Stomach (tissue), 9 donors: ENCODE results near the gene DENND2A. TPM values are rescaled to one million over a fixed set of nuclear protein-coding genes. Genes with fewer than 3 reads are reported as not detected.
"Not testable (repeated sequence)": the region's sequence is repeated elsewhere in the genome, so short reads cannot be mapped to it uniquely, and the experiment has no call there.

Experiments used
- DNase-seq, 2 donors: peaks; one replicate each; pipeline versions ENCODE4 v3.0.0 to v3.0.0-alpha.2; 2013 to 2019
- H3K27ac ChIP-seq, 5 donors: fragments of 200-600 bp in 4 of 5; sonication (generic) in 4 of 5; one replicate each; pipeline ENCODE4 v1.5.1; 2013 to 2019; ENCODE audit warnings: mild to moderate bottlenecking in 1 of 5, moderate library complexity in 1 of 5
- H3K27me3 ChIP-seq, 3 donors: fragments of 200-600 bp; sonication (generic); one replicate each; pipeline ENCODE4 v1.5.1; 2017 to 2019; ENCODE audit warnings: mixed run types in 1 of 3
- H3K36me3 ChIP-seq, 4 donors: fragments of 200-600 bp; sonication (generic); 1 replicate in 3 of 4; 2 replicates in 1 of 4; pipeline ENCODE4 v1.5.1; 2016 to 2019
- H3K4me1 ChIP-seq, 4 donors: fragments of 200-600 bp; sonication (generic); one replicate each; pipeline ENCODE4 v1.5.1; 2016 to 2019
- H3K4me3 ChIP-seq, 4 donors: fragments of 200-600 bp; sonication (generic) in 3 of 4; one replicate each; pipeline ENCODE4 v1.5.1; 2016 to 2019; ENCODE audit warnings: mild to moderate bottlenecking in 1 of 4
- H3K9me3 ChIP-seq, 4 donors: fragments of 200-600 bp; sonication (generic); one replicate each; pipeline ENCODE4 v1.5.1; 2016 to 2019
- CTCF ChIP-seq, 7 experiments: fragments of 450-650 bp in 4 of 7; fragments of 200-600 bp in 3 of 7; sonication (generic) in 3 of 7; IDR thresholded peaks; one replicate each; pipeline ENCODE4 v1.5.1; 2016 to 2019; ENCODE audit warnings: antibody characterized with exemption in 7 of 7, control low read depth in 2 of 7, mild to moderate bottlenecking in 1 of 7
- EP300 ChIP-seq: sonication (generic); formaldehyde crosslinking; IDR thresholded peaks from one replicate; pipeline ENCODE4 v1.6.1; 2017; ENCODE audit warnings: antibody characterized with exemption
- POLR2A ChIP-seq, 4 donors: fragments of 450-650 bp; IDR thresholded peaks; one replicate each; pipeline ENCODE4 v1.6.1; 2016; ENCODE audit warnings: antibody characterized with exemption in 4 of 4, control low read depth in 2 of 4, mild to moderate bottlenecking in 1 of 4, moderate library complexity in 1 of 4
- POLR2AphosphoS5 ChIP-seq, 3 donors: sonication (generic); formaldehyde crosslinking; IDR thresholded peaks; one replicate each; pipeline ENCODE4 v1.6.1; 2016; ENCODE audit warnings: antibody characterized with exemption in 3 of 3
- WGBS, 5 donors: extraction: QIAGEN DNeasy Blood & Tissue Kit in 3 of 5; methylation state at CpG; one replicate each; pipeline versions ENCODE4 v1.1.5 to v1.1.7; 2013 to 2018; 5-methylcytosine and 5-hydroxymethylcytosine counted together
- intact Hi-C: fragments of 100-400 bp; cut with DNase I; formaldehyde crosslinking; loops from one replicate; pipeline ENCODE4 v1.15.1; 2023; ENCODE audit warnings: low total_unique reads
- polyA plus RNA-seq, 3 donors: library from polyadenylated mRNA; stranded (reverse); fragments of 200-250 nt; gene quantifications; one replicate each; pipeline ENCODE4 v1.2.3, GENCODE V29; 2013
- total RNA-seq, 5 donors: library from RNA; depleted of rRNA; stranded (reverse); fragments of >200 nt; gene quantifications; one replicate each; pipeline versions ENCODE4 v1.1.0 to v1.2.3, GENCODE V29; 2014 to 2016
- donor health status: healthy with polysubstance abuse.
- donor health status: Bipolar disorder and iron deficiency.
- donor health status: healthy.

Gene DENND2A
- total and polyA plus RNA-seq, 8 donors: 1.8 to 17.8 (median 6.5) TPM

DNA sequence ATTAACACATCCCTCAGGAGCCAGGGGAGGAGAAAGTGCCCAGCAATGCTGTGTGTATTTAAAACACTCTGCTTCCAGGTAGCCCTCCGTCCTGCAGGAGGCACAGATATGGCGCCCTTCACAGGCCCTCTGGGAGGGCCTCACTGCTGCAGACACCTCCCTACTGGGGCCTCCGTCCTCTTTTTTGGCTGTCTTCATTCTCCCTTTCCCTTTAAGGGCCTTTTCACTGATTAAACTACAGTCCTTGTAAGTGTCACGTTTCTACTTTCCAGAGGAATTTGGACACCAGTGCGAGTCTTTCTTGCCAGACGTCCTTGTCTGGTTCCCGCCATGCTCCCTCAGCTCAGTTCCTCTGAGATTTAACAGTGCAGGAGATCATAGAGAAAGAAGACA, 121.6 kb downstream of the DENND2A start:
- H3K36me3 ChIP-seq: peaks cover 0 to 22% (median 5%) of the 10 kb centered on the region in 4 donors
- no peak for TF ChIP-seq CTCF (IDR thresholded peaks at IDR 0.05)
- TF ChIP-seq POLR2AphosphoS5 (IDR thresholded peaks at IDR 0.05): no peak
- TF ChIP-seq EP300: no peak
- no peak for TF ChIP-seq POLR2A (IDR thresholded peaks at IDR 0.05)
- H3K4me3 ChIP-seq: no peak overlapping the region
- H3K4me1 ChIP-seq: peaks cover 0 to 11% (median 4%) of the 10 kb centered on the region in 4 donors
- H3K27ac ChIP-seq: peak overlapping the region in 2 of 5 donors; percentile 42 to 46
- no peaks in the 10 kb centered on the region for H3K9me3 ChIP-seq
- WGBS, 5 donors: 65 to 73% (median 68%) methylated on average over 7 of the region's 7 CpGs
- H3K27me3 ChIP-seq: no peaks in the 10 kb centered on the region
- intact Hi-C loops: loop anchor here (5.0 kb wide), 1 partner anchor 133 kb away; no protein-coding TSS in a partner anchor
- DNase-seq: peak in 1 of 2 donors; percentile 31

GRCh38 chr7:140518370-140519006, 122.1 kb downstream of the DENND2A start:
- TF ChIP-seq POLR2AphosphoS5 (IDR thresholded peaks at IDR 0.05): no peak
- H3K27ac ChIP-seq: peak overlapping the region in 4 of 5 donors; percentile 3 to 46 (median 34)
- DNase-seq: no peak
- H3K9me3 ChIP-seq: no peaks in the 10 kb centered on the region
- 79 to 92% (median 90%) methylated on average over 15 of the region's 15 CpGs for WGBS, 5 donors
- H3K27me3 ChIP-seq: no peaks in the 10 kb centered on the region
- no peak overlapping the region for H3K4me3 ChIP-seq
- peaks cover 0 to 22% (median 5%) of the 10 kb centered on the region in 4 donors for H3K36me3 ChIP-seq
- H3K4me1 ChIP-seq: peaks cover 0 to 11% (median 4%) of the 10 kb centered on the region in 4 donors
- intact Hi-C loops: loop anchor here (5.0 kb wide), 1 partner anchor 134 kb away; no protein-coding TSS in a partner anchor

DNA sequence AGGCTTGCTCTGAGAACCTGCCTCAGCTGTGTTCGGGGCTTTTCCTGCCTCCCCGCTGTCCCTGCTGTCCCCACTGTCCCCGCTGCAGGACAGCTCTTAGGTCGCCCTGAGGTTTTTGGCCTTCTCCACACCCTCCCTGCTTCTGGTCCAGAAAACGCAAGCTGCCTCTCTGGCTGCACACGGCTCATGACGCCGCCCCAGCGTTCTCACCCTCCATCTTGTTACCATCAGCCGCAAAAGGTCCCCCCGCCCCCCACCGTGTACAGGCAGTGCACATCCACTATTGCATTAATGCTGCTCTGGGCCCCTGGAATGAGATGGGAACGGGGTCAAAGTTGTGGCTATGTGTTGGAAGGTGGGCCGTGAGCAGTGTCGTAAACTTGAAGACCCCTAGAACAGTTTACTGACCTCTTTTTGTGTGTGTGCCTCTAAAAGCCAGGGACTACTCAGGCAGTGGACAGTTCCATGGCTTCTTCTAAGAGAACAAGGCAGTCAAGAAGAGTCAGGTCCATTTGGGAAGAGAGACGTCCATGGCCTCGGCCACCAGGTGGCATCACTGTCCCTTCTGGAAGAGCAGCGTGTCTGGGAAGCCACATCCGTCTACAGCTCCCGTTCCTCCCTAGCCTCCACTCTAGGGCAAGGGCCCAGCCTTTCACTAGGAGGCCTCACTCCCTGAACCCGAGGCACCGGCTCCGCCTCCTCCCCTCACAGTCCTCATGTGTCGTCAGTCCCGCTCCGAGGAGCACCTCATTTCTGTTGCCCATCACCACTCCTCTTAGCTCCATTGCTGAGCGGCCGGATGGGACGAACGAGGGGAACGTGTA, 122.9 kb downstream of the DENND2A start:
- no peak overlapping the region for H3K4me3 ChIP-seq
- H3K27ac ChIP-seq: peak overlapping the region in 4 of 5 donors; percentile 3 to 46 (median 34)
- intact Hi-C loops: loop anchor here (5.0 kb wide), 1 partner anchor 135 kb away; no protein-coding TSS in a partner anchor
- H3K4me1 ChIP-seq: peaks cover 0 to 12% (median 4%) of the 10 kb centered on the region in 4 donors
- no peaks in the 10 kb centered on the region for H3K27me3 ChIP-seq
- 50 to 57% (median 51%) methylated on average over 26 to 31 of the region's 31 CpGs for WGBS, 5 donors
- H3K9me3 ChIP-seq: no peaks in the 10 kb centered on the region
- H3K36me3 ChIP-seq: peaks cover 0 to 19% (median 5%) of the 10 kb centered on the region in 4 donors
- peak; percentile 92 to 95 for DNase-seq
- TF ChIP-seq POLR2AphosphoS5 (IDR thresholded peaks at IDR 0.05): peak in 2 of 3 donors; percentile 20 to 61
- no peak for TF ChIP-seq EP300
- peak in 5 of 7 experiments; percentile 83 to 89 (median 87) for TF ChIP-seq CTCF (IDR thresholded peaks at IDR 0.05)
- TF ChIP-seq POLR2A (IDR thresholded peaks at IDR 0.05): no peak

DNA sequence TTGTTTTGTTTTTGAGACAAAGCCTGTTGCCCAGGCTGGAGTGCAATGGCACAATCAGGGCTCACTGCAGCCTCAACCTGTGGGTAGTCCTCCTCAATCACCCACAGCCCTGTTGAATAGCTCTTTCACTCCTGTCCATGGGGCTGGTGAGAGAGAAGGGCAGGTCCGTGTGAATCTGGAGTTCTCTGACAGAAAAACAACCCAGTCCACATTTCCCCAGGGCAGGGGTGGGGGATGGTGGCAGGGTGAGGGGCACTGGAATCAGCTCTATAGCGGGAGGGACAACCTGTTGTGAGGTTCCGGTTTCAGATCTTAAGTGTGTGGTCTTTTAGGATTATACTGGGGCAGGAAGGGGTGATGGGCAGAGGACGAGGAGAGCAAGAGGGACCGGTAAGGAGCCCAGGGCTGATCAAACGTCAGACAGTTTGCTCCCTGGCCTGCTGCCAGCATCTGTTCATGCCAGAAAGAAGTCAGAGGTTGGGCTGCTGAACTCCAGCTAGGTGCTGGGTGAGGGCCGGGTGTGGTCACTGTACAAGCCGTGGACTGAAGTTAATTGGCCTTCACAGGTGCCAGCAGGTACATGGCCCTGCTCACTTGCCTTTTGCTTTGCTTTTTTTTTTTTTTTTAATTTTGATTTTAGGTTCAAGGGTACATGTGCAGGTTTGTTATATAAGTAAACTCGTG, 128.2 kb downstream of the DENND2A start:
- H3K27me3 ChIP-seq: no peaks in the 10 kb centered on the region
- H3K36me3 ChIP-seq: no peaks in the 10 kb centered on the region
- intact Hi-C loops: no loop called here
- DNase-seq: peak; percentile 90
- no peak overlapping the region for H3K4me3 ChIP-seq
- H3K9me3 ChIP-seq: no peaks in the 10 kb centered on the region
- TF ChIP-seq POLR2AphosphoS5 (IDR thresholded peaks at IDR 0.05): peak in 1 of 3 donors; percentile 11
- no peak for TF ChIP-seq EP300
- 15 to 28% (median 23%) methylated on average over 9 of the region's 9 CpGs for WGBS, 5 donors
- peaks cover 0 to 13% (median 4%) of the 10 kb centered on the region in 4 donors for H3K4me1 ChIP-seq
- peak overlapping the region in 4 of 5 donors; percentile 29 to 53 (median 40) for H3K27ac ChIP-seq

DNA sequence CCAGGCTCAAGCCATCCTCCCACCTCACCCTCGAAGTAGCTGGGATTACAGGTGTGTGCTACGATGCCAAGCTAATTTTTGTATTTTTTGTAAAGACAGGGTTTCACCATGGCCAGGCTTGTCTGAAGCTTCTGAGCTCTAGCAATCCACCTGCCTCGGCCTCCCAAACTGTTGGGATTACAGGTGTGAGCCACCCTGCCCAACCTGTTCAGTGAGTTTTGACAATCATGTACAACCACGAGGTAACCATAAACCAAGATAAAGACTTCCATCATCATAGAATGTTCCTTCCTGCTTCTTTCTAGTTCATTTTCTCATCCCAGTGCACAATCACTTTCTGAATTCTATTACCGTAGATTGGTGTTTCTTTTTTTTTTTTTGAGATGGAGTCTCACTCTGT, 130.8 kb downstream of the DENND2A start:
- no peaks in the 10 kb centered on the region for H3K36me3 ChIP-seq
- intact Hi-C loops: no loop called here
- H3K4me3 ChIP-seq: no peak overlapping the region
- peak; percentile 58 to 65 for DNase-seq
- no peaks in the 10 kb centered on the region for H3K9me3 ChIP-seq
- H3K4me1 ChIP-seq: peaks cover 4 to 27% (median 15%) of the 10 kb centered on the region in 4 donors
- no peak for TF ChIP-seq POLR2A (IDR thresholded peaks at IDR 0.05)
- no peak for TF ChIP-seq POLR2AphosphoS5 (IDR thresholded peaks at IDR 0.05)
- no peak for TF ChIP-seq EP300
- TF ChIP-seq CTCF (IDR thresholded peaks at IDR 0.05): no peak
- H3K27me3 ChIP-seq: no peaks in the 10 kb centered on the region
- 49 to 72% (median 57%) methylated on average over 4 to 5 of the region's 5 CpGs for WGBS, 5 donors
- H3K27ac ChIP-seq: no peak overlapping the region

GRCh38 chr7:140507556-140507955, 133.1 kb downstream of the DENND2A start:
- peak overlapping the region in 3 of 5 donors; percentile 33 to 77 (median 53) for H3K27ac ChIP-seq
- H3K27me3 ChIP-seq, H3K4me3 ChIP-seq, DNase-seq, H3K9me3 ChIP-seq, H3K36me3 ChIP-seq, intact Hi-C loops: not testable (repeated sequence)
- 63 to 93% (median 83%) methylated on average over 6 of the region's 6 CpGs for WGBS, 5 donors
- peaks cover 4 to 25% (median 15%) of the 10 kb centered on the region in 4 donors for H3K4me1 ChIP-seq
